Stomach (tissue), 9 donors: ENCODE data around the gene PGAP6. TPM values are rescaled to one million over a fixed set of nuclear protein-coding genes. Genes with fewer than 3 reads are reported as not detected.

Source experiments
- DNase-seq, 2 donors: peaks; one replicate each; pipeline versions ENCODE4 v3.0.0 to v3.0.0-alpha.2; 2013 to 2019
- H3K27ac ChIP-seq, 5 donors: fragments of 200-600 bp in 4 of 5; sonication (generic) in 4 of 5; one replicate each; pipeline ENCODE4 v1.5.1; 2013 to 2019; ENCODE audit warnings: mild to moderate bottlenecking in 1 of 5, moderate library complexity in 1 of 5
- H3K27me3 ChIP-seq, 3 donors: fragments of 200-600 bp; sonication (generic); one replicate each; pipeline ENCODE4 v1.5.1; 2017 to 2019; ENCODE audit warnings: mixed run types in 1 of 3
- H3K36me3 ChIP-seq, 4 donors: fragments of 200-600 bp; sonication (generic); 1 replicate in 3 of 4; 2 replicates in 1 of 4; pipeline ENCODE4 v1.5.1; 2016 to 2019
- H3K4me1 ChIP-seq, 4 donors: fragments of 200-600 bp; sonication (generic); one replicate each; pipeline ENCODE4 v1.5.1; 2016 to 2019
- H3K4me3 ChIP-seq, 4 donors: fragments of 200-600 bp; sonication (generic) in 3 of 4; one replicate each; pipeline ENCODE4 v1.5.1; 2016 to 2019; ENCODE audit warnings: mild to moderate bottlenecking in 1 of 4
- H3K9me3 ChIP-seq, 4 donors: fragments of 200-600 bp; sonication (generic); one replicate each; pipeline ENCODE4 v1.5.1; 2016 to 2019
- CTCF ChIP-seq, 7 experiments: fragments of 450-650 bp in 4 of 7; fragments of 200-600 bp in 3 of 7; sonication (generic) in 3 of 7; IDR thresholded peaks; one replicate each; pipeline ENCODE4 v1.5.1; 2016 to 2019; ENCODE audit warnings: antibody characterized with exemption in 7 of 7, control low read depth in 2 of 7, mild to moderate bottlenecking in 1 of 7
- EP300 ChIP-seq: sonication (generic); formaldehyde crosslinking; IDR thresholded peaks from one replicate; pipeline ENCODE4 v1.6.1; 2017; ENCODE audit warnings: antibody characterized with exemption
- POLR2A ChIP-seq, 4 donors: fragments of 450-650 bp; IDR thresholded peaks; one replicate each; pipeline ENCODE4 v1.6.1; 2016; ENCODE audit warnings: antibody characterized with exemption in 4 of 4, control low read depth in 2 of 4, mild to moderate bottlenecking in 1 of 4, moderate library complexity in 1 of 4
- POLR2AphosphoS5 ChIP-seq, 3 donors: sonication (generic); formaldehyde crosslinking; IDR thresholded peaks; one replicate each; pipeline ENCODE4 v1.6.1; 2016; ENCODE audit warnings: antibody characterized with exemption in 3 of 3
- WGBS, 5 donors: extraction: QIAGEN DNeasy Blood & Tissue Kit in 3 of 5; methylation state at CpG; one replicate each; pipeline versions ENCODE4 v1.1.5 to v1.1.7; 2013 to 2018; 5-methylcytosine and 5-hydroxymethylcytosine counted together
- intact Hi-C: fragments of 100-400 bp; cut with DNase I; formaldehyde crosslinking; loops from one replicate; pipeline ENCODE4 v1.15.1; 2023; ENCODE audit warnings: low total_unique reads
- polyA plus RNA-seq, 3 donors: library from polyadenylated mRNA; stranded (reverse); fragments of 200-250 nt; gene quantifications; one replicate each; pipeline ENCODE4 v1.2.3, GENCODE V29; 2013
- total RNA-seq, 5 donors: library from RNA; depleted of rRNA; stranded (reverse); fragments of >200 nt; gene quantifications; one replicate each; pipeline versions ENCODE4 v1.1.0 to v1.2.3, GENCODE V29; 2014 to 2016
- donor health status: healthy with polysubstance abuse.
- donor health status: Bipolar disorder and iron deficiency.
- donor health status: healthy.

Gene PGAP6
- total and polyA plus RNA-seq, 8 donors, result 20.7 to 364 (median 91.5) TPM

- Histone ChIP-seq H3K4me3 (no peak overlapping the region), H3K27ac (peak overlapping the region in 3 of 5 donors; percentile 71 to 83 (median 77)), H3K36me3 (peaks cover 55 to 85% (median 78%) of the 10 kb centered on the region in 4 donors), H3K4me1 (peaks cover 16 to 26% (median 24%) of the 10 kb centered on the region in 4 donors), H3K9me3 (no peaks in the 10 kb centered on the region), H3K27me3 (no peaks in the 10 kb centered on the region)
- intact Hi-C loops, result no loop called here
- WGBS, 5 donors, result 79 to 89% (median 82%) methylated on average over 26 to 31 of the region's 31 CpGs
- no peak for TF ChIP-seq POLR2A (IDR thresholded peaks at IDR 0.05)
- no peak for TF ChIP-seq EP300
- no peak for TF ChIP-seq CTCF (IDR thresholded peaks at IDR 0.05)
- TF ChIP-seq POLR2AphosphoS5 (IDR thresholded peaks at IDR 0.05), result no peak
- peak in 1 of 2 donors; percentile 18 for DNase-seq
Measured at GRCh38 chr16:371515-372301, 10.1 kb downstream of the PGAP6 start.

GRCh38 chr16:370979-371514 is 10.7 kb downstream of the PGAP6 start:
- Histone ChIP-seq H3K4me1 (peaks cover 16 to 26% (median 24%) of the 10 kb centered on the region in 4 donors), H3K9me3 (no peaks in the 10 kb centered on the region), H3K27ac (peak overlapping the region; percentile 62 to 83 (median 75)), H3K4me3 (peak overlapping the region; percentile 53 to 68 (median 58)), H3K27me3 (no peaks in the 10 kb centered on the region), H3K36me3 (peaks cover 49 to 85% (median 78%) of the 10 kb centered on the region in 4 donors)
- WGBS, 5 donors, result 55 to 70% (median 56%) methylated on average over 6 to 10 of the region's 10 CpGs
- TF ChIP-seq EP300, result no peak
- TF ChIP-seq POLR2A (IDR thresholded peaks at IDR 0.05), result no peak
- TF ChIP-seq POLR2AphosphoS5 (IDR thresholded peaks at IDR 0.05), result no peak
- no peak for TF ChIP-seq CTCF (IDR thresholded peaks at IDR 0.05)
- intact Hi-C loops, result no loop called here
- DNase-seq, result no peak

- H3K4me3 ChIP-seq, result peak within 1 kb of the TSS; percentile 53 to 68 (median 58)
- WGBS, 5 donors, result 0 to 2% (median 0%) methylated on average over 17 to 30 of the region's 30 CpGs
Measured at GRCh38 chr16:370443-370842, 11.3 kb downstream of the PGAP6 start, which contains the start of gene MRPL28. MRPL28 (minus strand) TSS chr16:370538; CDS start chr16:370218, 320 bp downstream.

More at GRCh38 chr16:370443-370842, 11.3 kb downstream of the PGAP6 start, which contains the start of gene MRPL28:
- no peaks in the 10 kb centered on the region for H3K9me3 ChIP-seq
- no peaks in the 10 kb centered on the region for H3K27me3 ChIP-seq
- peaks cover 45 to 80% (median 74%) of the 10 kb centered on the region in 4 donors for H3K36me3 ChIP-seq
- intact Hi-C loops, result no loop called here
- peak within 1 kb of the TSS; percentile 62 to 83 (median 75) for H3K27ac ChIP-seq
- peaks cover 16 to 26% (median 24%) of the 10 kb centered on the region in 4 donors for H3K4me1 ChIP-seq
- peak; percentile 97 to 98 for DNase-seq
- TF ChIP-seq POLR2A (IDR thresholded peaks at IDR 0.05), result peak in 1 of 4 donors; percentile 10
- peak; percentile 64 to 91 (median 74) for TF ChIP-seq POLR2AphosphoS5 (IDR thresholded peaks at IDR 0.05)
- TF ChIP-seq EP300, result no peak
- no peak for TF ChIP-seq CTCF (IDR thresholded peaks at IDR 0.05)
